Measurements from ENCODE around the gene HEYL. TPM values are rescaled to one million over a fixed set of nuclear protein-coding genes. Genes with fewer than 3 reads are reported as not detected.

HEYL gene
- total and polyA plus RNA-seq, 8 donors, result 12.0 to 34.6 (median 31.3) TPM

- Histone ChIP-seq H3K27ac (no peak overlapping the region), H3K27me3 (no peaks in the 10 kb centered on the region), H3K9me3 (no peaks in the 10 kb centered on the region), H3K36me3 (peaks cover 0 to 60% (median 27%) of the 10 kb centered on the region in 3 donors), H3K4me3 (no peak overlapping the region), H3K4me1 (peaks cover 0 to 14% (median 9%) of the 10 kb centered on the region in 3 donors)
- 94 to 96% methylated on average over 9 to 11 of the region's 11 CpGs for WGBS, 2 donors
- DNase-seq, result no peak
- FAIRE-seq, result no peak
- no peak for ATAC-seq
- TF ChIP-seq CTCF (IDR thresholded peaks at IDR 0.05), result no peak
- intact Hi-C loops (cut with DNase I), result no loop called here
These were observed 10.6 kb downstream of the HEYL start for GRCh38 chr1:39628807-39629350.

GRCh38 chr1:39626646-39627045 lies 12.8 kb downstream of the HEYL start:
- no peak overlapping the region for H3K4me3 ChIP-seq
- H3K4me1 ChIP-seq, result no peaks in the 10 kb centered on the region
- intact Hi-C loops (cut with DNase I), result no loop called here
- no peak for TF ChIP-seq CTCF (IDR thresholded peaks at IDR 0.05)
- H3K27me3 ChIP-seq, result no peaks in the 10 kb centered on the region
- WGBS, 2 donors, result 86 to 88% methylated on average over 16 of the region's 16 CpGs
- no peak for DNase-seq
- no peak for ATAC-seq
- peaks cover 0 to 60% (median 27%) of the 10 kb centered on the region in 3 donors for H3K36me3 ChIP-seq
- FAIRE-seq, result no peak
- H3K27ac ChIP-seq, result no peak overlapping the region
- H3K9me3 ChIP-seq, result no peaks in the 10 kb centered on the region

- FAIRE-seq (no peak), ATAC-seq (peak in 3 of 4 donors; percentile 53 to 62 (median 55)), DNase-seq (peak in 1 of 6 donors; percentile 71)
- peaks cover 0 to 50% (median 19%) of the 10 kb centered on the region in 3 donors for H3K36me3 ChIP-seq
- 82 to 88% methylated on average over 11 of the region's 11 CpGs for WGBS, 2 donors
- no peak overlapping the region for H3K27ac ChIP-seq
- no peaks in the 10 kb centered on the region for H3K9me3 ChIP-seq
- no peaks in the 10 kb centered on the region for H3K4me1 ChIP-seq
- TF ChIP-seq CTCF (IDR thresholded peaks at IDR 0.05), result no peak
- H3K4me3 ChIP-seq, result no peak overlapping the region
- intact Hi-C loops (cut with DNase I), result no loop called here
- no peaks in the 10 kb centered on the region for H3K27me3 ChIP-seq
These were observed 13.8 kb downstream of the HEYL start for GRCh38 chr1:39625462-39626273.

DNA sequence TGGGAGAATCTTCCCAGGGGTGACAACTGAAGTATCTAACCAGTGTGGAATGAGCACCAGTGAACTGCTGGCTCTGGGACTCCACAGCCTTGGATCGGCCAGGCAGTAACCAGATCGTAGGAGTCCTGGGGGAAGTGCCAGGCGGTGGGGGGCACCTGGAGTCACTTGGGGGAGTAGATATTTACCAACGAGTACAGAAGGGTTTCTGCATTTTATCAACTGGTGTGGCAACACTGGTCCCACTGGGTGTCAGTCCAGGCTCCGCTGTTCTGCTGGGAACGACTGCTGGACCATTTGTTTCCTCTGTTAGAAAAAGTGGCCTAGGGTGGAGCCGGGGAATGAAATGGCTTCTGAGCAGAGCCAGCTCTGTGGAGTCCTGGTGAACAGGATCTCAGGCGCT lies 14.4 kb downstream of the HEYL start:
- Histone ChIP-seq H3K4me3 (no peak overlapping the region), H3K9me3 (no peaks in the 10 kb centered on the region), H3K36me3 (peaks cover 0 to 44% (median 14%) of the 10 kb centered on the region in 3 donors), H3K4me1 (no peaks in the 10 kb centered on the region), H3K27me3 (no peaks in the 10 kb centered on the region), H3K27ac (no peak overlapping the region)
- TF ChIP-seq CTCF (IDR thresholded peaks at IDR 0.05), result no peak
- FAIRE-seq, result no peak
- 75 to 80% methylated on average over 8 of the region's 8 CpGs for WGBS, 2 donors
- intact Hi-C loops (cut with DNase I), result no loop called here
- no peak for DNase-seq
- peak in 1 of 4 donors; percentile 6 for ATAC-seq

DNA sequence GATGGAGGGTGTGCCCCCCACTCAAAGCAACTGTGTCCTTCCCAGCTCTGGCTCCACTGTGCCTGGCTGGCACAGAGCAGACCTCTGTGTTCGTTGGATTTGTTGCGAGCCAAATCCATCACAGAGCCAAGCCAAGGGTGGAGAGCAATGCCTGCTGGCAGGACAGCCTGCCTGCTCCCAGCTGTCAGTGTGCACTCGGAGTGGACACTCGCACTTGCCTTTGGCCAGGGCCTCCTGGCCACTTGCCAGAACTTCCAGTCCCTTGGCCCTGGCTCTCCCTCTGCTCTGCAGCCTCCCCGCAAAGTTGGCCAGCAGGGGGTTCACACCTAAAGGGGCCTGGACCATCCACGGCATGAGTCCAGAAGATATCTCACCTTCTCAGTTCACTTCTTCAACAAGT lies 16.4 kb downstream of the HEYL start:
- no peaks in the 10 kb centered on the region for H3K9me3 ChIP-seq
- ATAC-seq, result peak; percentile 23 to 71 (median 54)

More for the DNA sequence above, 16.4 kb downstream of the HEYL start:
- intact Hi-C loops (cut with DNase I), result no loop called here
- no peak overlapping the region for H3K4me3 ChIP-seq
- no peaks in the 10 kb centered on the region for H3K27me3 ChIP-seq
- H3K27ac ChIP-seq, result no peak overlapping the region
- FAIRE-seq (no peak), DNase-seq (peak in 5 of 6 donors; percentile 59 to 88 (median 64))
- no peaks in the 10 kb centered on the region for H3K4me1 ChIP-seq
- WGBS, 2 donors, result 34 to 37% methylated on average over 6 of the region's 6 CpGs
- TF ChIP-seq CTCF (IDR thresholded peaks at IDR 0.05), result no peak
- H3K36me3 ChIP-seq, result peaks cover 0 to 24% (median 4%) of the 10 kb centered on the region in 3 donors

All from pancreas (tissue), 10 donors.